ENCODE measurements around the gene TP53RK. TPM values are rescaled to one million over a fixed set of nuclear protein-coding genes. Genes with fewer than 3 reads are reported as not detected.

TP53RK gene
- total RNA-seq, result 10 to 100 TPM; 13.4 to 13.6 TPM

- DNase-seq, result peak; percentile 96
- H3K9me3 Mint-ChIP-seq, result no peaks in the 10 kb centered on the region
- H3K36me3 Mint-ChIP-seq, result peaks cover 19% of the 10 kb centered on the region
- peaks cover 4% of the 10 kb centered on the region for H3K27me3 Mint-ChIP-seq
- H3K4me1 Mint-ChIP-seq, result peaks cover 35% of the 10 kb centered on the region
- peak within 1 kb of the TSS; percentile 94 for H3K27ac Mint-ChIP-seq
- peak within 1 kb of the TSS; percentile 92 for H3K4me3 Mint-ChIP-seq
Measured at GRCh38 chr20:46689082-46689753, at the start of gene TP53RK. TP53RK (minus strand) TSS chr20:46689444; CDS start chr20:46689414, 30 bp downstream.

GRCh38 chr20:46735436-46735835, 46.2 kb upstream of the TP53RK start:
- no peaks in the 10 kb centered on the region for H3K36me3 Mint-ChIP-seq
- peaks cover 2% of the 10 kb centered on the region for H3K4me1 Mint-ChIP-seq
- H3K27ac Mint-ChIP-seq, result no peak overlapping the region
- peaks cover 22% of the 10 kb centered on the region for H3K27me3 Mint-ChIP-seq
- no peak overlapping the region for H3K4me3 Mint-ChIP-seq
- H3K9me3 Mint-ChIP-seq, result no peaks in the 10 kb centered on the region
- no peak for DNase-seq

GRCh38 chr20:46731770-46732169, 42.5 kb upstream of the TP53RK start:
- Mint-ChIP-seq H3K27ac (no peak overlapping the region), H3K36me3 (no peaks in the 10 kb centered on the region), H3K27me3 (peaks cover 9% of the 10 kb centered on the region), H3K9me3 (no peaks in the 10 kb centered on the region), H3K4me1 (no peaks in the 10 kb centered on the region), H3K4me3 (no peak overlapping the region)
- DNase-seq, result no peak

GRCh38 chr20:46725186-46726165, 36.2 kb upstream of the TP53RK start:
- Mint-ChIP-seq H3K27ac (no peak overlapping the region), H3K4me3 (no peak overlapping the region), H3K4me1 (no peaks in the 10 kb centered on the region), H3K36me3 (no peaks in the 10 kb centered on the region), H3K27me3 (peaks cover 5% of the 10 kb centered on the region), H3K9me3 (peaks cover 5% of the 10 kb centered on the region)
- no peak for DNase-seq

GRCh38 chr20:46724343-46724959, 35.2 kb upstream of the TP53RK start:
- Mint-ChIP-seq H3K9me3 (peaks cover 8% of the 10 kb centered on the region), H3K27ac (no peak overlapping the region), H3K4me1 (no peaks in the 10 kb centered on the region), H3K27me3 (peaks cover 5% of the 10 kb centered on the region), H3K36me3 (no peaks in the 10 kb centered on the region), H3K4me3 (no peak overlapping the region)
- no peak for DNase-seq

- H3K4me1 Mint-ChIP-seq, result no peaks in the 10 kb centered on the region
- no peak for DNase-seq
- no peak overlapping the region for H3K4me3 Mint-ChIP-seq
- H3K27me3 Mint-ChIP-seq, result peaks cover 5% of the 10 kb centered on the region
- H3K27ac Mint-ChIP-seq, result no peak overlapping the region
- peaks cover 2% of the 10 kb centered on the region for H3K36me3 Mint-ChIP-seq
- H3K9me3 Mint-ChIP-seq, result peaks cover 12% of the 10 kb centered on the region
Measured at GRCh38 chr20:46723039-46723438, 33.8 kb upstream of the TP53RK start.

GRCh38 chr20:46722450-46722849, 33.2 kb upstream of the TP53RK start:
- peaks cover 2% of the 10 kb centered on the region for H3K36me3 Mint-ChIP-seq
- H3K4me3 Mint-ChIP-seq, result no peak overlapping the region
- no peaks in the 10 kb centered on the region for H3K4me1 Mint-ChIP-seq
- no peak for DNase-seq
- no peak overlapping the region for H3K27ac Mint-ChIP-seq
- peaks cover 5% of the 10 kb centered on the region for H3K27me3 Mint-ChIP-seq
- H3K9me3 Mint-ChIP-seq, result peaks cover 12% of the 10 kb centered on the region

GRCh38 chr20:46721476-46721875, 32.2 kb upstream of the TP53RK start:
- H3K27ac Mint-ChIP-seq, result no peak overlapping the region
- DNase-seq, result no peak
- H3K27me3 Mint-ChIP-seq, result peaks cover 5% of the 10 kb centered on the region
- peaks cover 2% of the 10 kb centered on the region for H3K36me3 Mint-ChIP-seq
- H3K4me1 Mint-ChIP-seq, result no peaks in the 10 kb centered on the region
- peaks cover 12% of the 10 kb centered on the region for H3K9me3 Mint-ChIP-seq
- H3K4me3 Mint-ChIP-seq, result no peak overlapping the region

- Mint-ChIP-seq H3K4me3 (no peak overlapping the region), H3K4me1 (no peaks in the 10 kb centered on the region), H3K9me3 (peaks cover 12% of the 10 kb centered on the region), H3K36me3 (peaks cover 2% of the 10 kb centered on the region), H3K27ac (no peak overlapping the region), H3K27me3 (peaks cover 5% of the 10 kb centered on the region)
- no peak for DNase-seq
Measured at GRCh38 chr20:46720776-46721425, 31.7 kb upstream of the TP53RK start.

GRCh38 chr20:46720019-46720418, 30.8 kb upstream of the TP53RK start:
- Mint-ChIP-seq H3K36me3 (peaks cover 2% of the 10 kb centered on the region), H3K4me1 (no peaks in the 10 kb centered on the region), H3K27ac (no peak overlapping the region), H3K27me3 (peaks cover 9% of the 10 kb centered on the region), H3K4me3 (no peak overlapping the region), H3K9me3 (peaks cover 12% of the 10 kb centered on the region)
- DNase-seq, result no peak

- H3K4me3 Mint-ChIP-seq, result no peak overlapping the region
- peaks cover 26% of the 10 kb centered on the region for H3K27me3 Mint-ChIP-seq
- H3K36me3 Mint-ChIP-seq, result peaks cover 2% of the 10 kb centered on the region
- H3K27ac Mint-ChIP-seq, result no peak overlapping the region
- peaks cover 12% of the 10 kb centered on the region for H3K9me3 Mint-ChIP-seq
- H3K4me1 Mint-ChIP-seq, result no peaks in the 10 kb centered on the region
- no peak for DNase-seq
Measured at GRCh38 chr20:46717818-46718541, 28.7 kb upstream of the TP53RK start.

GRCh38 chr20:46715292-46715756, 26.1 kb upstream of the TP53RK start:
- H3K4me3 Mint-ChIP-seq, result no peak overlapping the region
- DNase-seq, result no peak
- peaks cover under 1% of the 10 kb centered on the region for H3K4me1 Mint-ChIP-seq
- peaks cover 45% of the 10 kb centered on the region for H3K27me3 Mint-ChIP-seq
- H3K36me3 Mint-ChIP-seq, result peaks cover 2% of the 10 kb centered on the region
- no peak overlapping the region for H3K27ac Mint-ChIP-seq
- peaks cover 6% of the 10 kb centered on the region for H3K9me3 Mint-ChIP-seq

GRCh38 chr20:46713957-46714834, 25.0 kb upstream of the TP53RK start:
- DNase-seq, result no peak
- Mint-ChIP-seq H3K27ac (no peak overlapping the region), H3K36me3 (peaks cover 2% of the 10 kb centered on the region), H3K4me1 (peaks cover 6% of the 10 kb centered on the region), H3K4me3 (no peak overlapping the region), H3K9me3 (peaks cover 2% of the 10 kb centered on the region), H3K27me3 (peaks cover 49% of the 10 kb centered on the region)
